HG02642 (cell line): ENCODE results near the gene SYS1.

Experiments
- ATAC-seq: cut with Tn5 transposase; IDR thresholded peaks from one replicate; pipeline ENCODE4 v1.9.1; 2021; ENCODE audit warnings: mild to moderate bottlenecking; ENCODE audit not compliant: unreplicated experiment, poor library complexity

The SYS1 gene

GRCh38 chr20:45354423-45355208 lies 8.3 kb upstream of the SYS1 start:
- no peak for ATAC-seq

- ATAC-seq = no peak
These were observed 7.5 kb upstream of the SYS1 start for GRCh38 chr20:45355209-45356084.

- ATAC-seq = no peak
These were observed 4.5 kb upstream of the SYS1 start for GRCh38 chr20:45358282-45359068.

- no peak for ATAC-seq
These were observed 3.9 kb upstream of the SYS1 start for GRCh38 chr20:45359069-45359405.

GRCh38 chr20:45359406-45360148 lies 3.4 kb upstream of the SYS1 start:
- ATAC-seq = no peak

- ATAC-seq = no peak
These were observed 1.2 kb upstream of the SYS1 start for GRCh38 chr20:45361793-45362192.

GRCh38 chr20:45363611-45364492 lies 896 bp downstream of the SYS1 start:
- ATAC-seq = no peak

GRCh38 chr20:45365444-45365970 lies 2.6 kb downstream of the SYS1 start:
- ATAC-seq = no peak

GRCh38 chr20:45366192-45366591 lies 3.2 kb downstream of the SYS1 start:
- no peak for ATAC-seq

- ATAC-seq = no peak
These were observed 3.7 kb downstream of the SYS1 start for GRCh38 chr20:45366631-45367030.

GRCh38 chr20:45367126-45367525 lies 4.2 kb downstream of the SYS1 start:
- no peak for ATAC-seq

- peak; percentile 74 for ATAC-seq
These were observed 5.4 kb downstream of the SYS1 start for GRCh38 chr20:45368221-45368980.

GRCh38 chr20:45370571-45371160 lies 7.7 kb downstream of the SYS1 start:
- ATAC-seq = no peak

GRCh38 chr20:45372241-45372640 lies 9.3 kb downstream of the SYS1 start:
- no peak for ATAC-seq

- no peak for ATAC-seq
These were observed 9.8 kb downstream of the SYS1 start for GRCh38 chr20:45372646-45373352.

- peak; percentile 82 for ATAC-seq
These were observed 10.6 kb downstream of the SYS1 start for GRCh38 chr20:45373353-45374100.

- no peak for ATAC-seq
These were observed 11.1 kb downstream of the SYS1 start for GRCh38 chr20:45374101-45374467.
